GM23338 (cell line): ENCODE results near the gene ISLR2. TPM values are rescaled to one million over a fixed set of nuclear protein-coding genes. Genes with fewer than 3 reads are reported as not detected.
A peak's percentile ranks its signal among the peaks of the same experiment; 100 is the strongest.

ENCODE experiments used
- ATAC-seq: fragments of 200-7000 bp; cut with Tn5 transposase; 3 replicates; pipeline ENCODE4 v1.9.1; 2020
- DNase-seq: peaks from one replicate; pipeline ENCODE4 v3.0.0-alpha.2; 2015; ENCODE audit warnings: low spot score
- H2AFZ ChIP-seq: fragments of 200-600 bp; sonication (generic); 2 replicates; pipeline ENCODE4 v1.8.0; 2016; ENCODE audit warnings: antibody characterized with exemption, mild to moderate bottlenecking, moderate library complexity
- H3F3A ChIP-seq: fragments of 200-600 bp; sonication (generic); replicated peaks from 2 replicates; pipeline ENCODE4 v1.8.0; 2017; ENCODE audit warnings: antibody characterized with exemption, mixed run types, low read depth
- H3K27ac ChIP-seq: fragments of 200-600 bp; sonication (generic); 2 replicates; pipeline ENCODE4 v1.6.1; 2016; ENCODE audit warnings: low read depth
- H3K27me3 ChIP-seq: fragments of 200-600 bp; sonication (generic); 2 replicates; pipeline ENCODE4 v1.8.0; 2016; ENCODE audit warnings: mild to moderate bottlenecking, mixed run types, moderate library complexity; ENCODE audit not compliant: insufficient read depth
- H3K36me3 ChIP-seq: fragments of 200-600 bp; sonication (generic); 2 replicates; pipeline ENCODE4 v1.8.0; 2016; ENCODE audit warnings: mild to moderate bottlenecking; ENCODE audit not compliant: insufficient read depth
- H3K4me1 ChIP-seq: fragments of 200-600 bp; sonication (generic); 2 replicates; pipeline ENCODE4 v1.8.0; 2016; ENCODE audit warnings: mild to moderate bottlenecking, moderate library complexity; ENCODE audit not compliant: insufficient read depth
- H3K4me2 ChIP-seq: fragments of 200-600 bp; sonication (generic); 2 replicates; pipeline ENCODE4 v1.7.1; 2017; ENCODE audit warnings: mixed run types
- H3K4me3 ChIP-seq: fragments of 200-600 bp; sonication (generic); 2 replicates; pipeline ENCODE4 v1.6.1; 2016; ENCODE audit warnings: mixed run types
- H3K79me2 ChIP-seq: fragments of 200-600 bp; sonication (generic); replicated peaks from 2 replicates; pipeline ENCODE4 v1.8.0; 2017; ENCODE audit warnings: mild to moderate bottlenecking; ENCODE audit not compliant: insufficient read depth
- H3K9me2 ChIP-seq: fragments of 200-600 bp; sonication (generic); 2 replicates; pipeline ENCODE4 v1.8.0; 2017; ENCODE audit not compliant: insufficient read depth
- H4K20me1 ChIP-seq: fragments of 200-600 bp; sonication (generic); replicated peaks from 2 replicates; pipeline ENCODE4 v1.8.0; 2017; ENCODE audit warnings: mild to moderate bottlenecking; ENCODE audit not compliant: insufficient read depth
- H3K27ac Mint-ChIP-seq: 2 replicates; pipeline ENCODE4 v1.8.0; 2020; ENCODE audit warnings: inconsistent platforms, mild to moderate bottlenecking, moderate library complexity, mixed read lengths
- H3K27me3 Mint-ChIP-seq: 3 replicates; pipeline ENCODE4 v1.8.0; 2022; ENCODE audit warnings: low read depth, mild to moderate bottlenecking, moderate library complexity, mixed read lengths, inconsistent platforms; ENCODE audit not compliant: insufficient read depth, poor library complexity
- H3K36me3 Mint-ChIP-seq: 3 replicates; pipeline ENCODE4 v1.8.0; 2021; ENCODE audit warnings: low read depth, mild to moderate bottlenecking, inconsistent platforms, moderate library complexity, mixed read lengths
- H3K4me1 Mint-ChIP-seq: 3 replicates; pipeline ENCODE4 v1.8.0; 2020; ENCODE audit warnings: mild to moderate bottlenecking, inconsistent platforms, mixed read lengths
- H3K4me3 Mint-ChIP-seq: 3 replicates; pipeline ENCODE4 v1.8.0; 2021; ENCODE audit warnings: moderate library complexity, mild to moderate bottlenecking, inconsistent platforms, mixed read lengths
- H3K9me3 Mint-ChIP-seq: 3 replicates; pipeline ENCODE4 v1.8.0; 2020; ENCODE audit warnings: moderate library complexity, mild to moderate bottlenecking, inconsistent platforms, mixed read lengths
- CTCF ChIP-seq, 2 experiments: fragments of 200-600 bp in 1 of 2; sonication (generic) in 1 of 2; conservative IDR thresholded peaks; 2 replicates each; pipeline versions ENCODE4 v1.5.1 to v1.6.1; 2016 to 2017; ENCODE audit warnings: antibody characterized with exemption in 2 of 2, low read depth in 2 of 2, mild to moderate bottlenecking in 2 of 2, moderate library complexity in 1 of 2
- EZH2 ChIP-seq: fragments of 200-600 bp; sonication (generic); IDR thresholded peaks from one replicate; pipeline ENCODE4 v1.8.0; 2017; ENCODE audit warnings: antibody characterized with exemption, mild to moderate bottlenecking, low read depth; ENCODE audit not compliant: unreplicated experiment
- EZH2phosphoT487 ChIP-seq: fragments of 200-600 bp; sonication (generic); IDR thresholded peaks from one replicate; pipeline ENCODE4 v1.8.1; 2018; ENCODE audit warnings: antibody characterized with exemption; ENCODE audit not compliant: unreplicated experiment
- NANOG ChIP-seq: IDR thresholded peaks from 2 replicates; pipeline ENCODE4 v1.6.1; 2016; ENCODE audit warnings: antibody characterized with exemption, borderline replicate concordance
- ZNF462 ChIP-seq: fragments of 250-450 bp; sonication (Bioruptor Pico); IDR thresholded peaks from 2 replicates; pipeline ENCODE4 v1.5.0; 2020; ENCODE audit warnings: mild to moderate bottlenecking, moderate library complexity
- polyA plus RNA-seq: library from polyadenylated mRNA; unstranded; fragments of >200 nt; fragmentation: Nextera tagmentation; extraction: Ambion mirVana; gene quantifications from 2 replicates; pipeline ENCODE4 v1.2.1, GENCODE V29; 2016
- total RNA-seq: library from RNA; depleted of rRNA; stranded (reverse); fragments of >200 nt; shearing (Covaris generic); gene quantifications from 2 replicates; pipeline ENCODE4 v1.2.3, GENCODE V29; 2014
- TF ChIP-seq, protein P1 (sequence below): IDR thresholded peaks from one replicate; pipeline ENCODE4 v1.6.1; 2018; ENCODE audit warnings: antibody characterized with exemption; ENCODE audit not compliant: unreplicated experiment

The ISLR2 gene
- total and polyA plus RNA-seq, 2 experiments from 2014 or later: 0.13 to 0.21 TPM

DNA sequence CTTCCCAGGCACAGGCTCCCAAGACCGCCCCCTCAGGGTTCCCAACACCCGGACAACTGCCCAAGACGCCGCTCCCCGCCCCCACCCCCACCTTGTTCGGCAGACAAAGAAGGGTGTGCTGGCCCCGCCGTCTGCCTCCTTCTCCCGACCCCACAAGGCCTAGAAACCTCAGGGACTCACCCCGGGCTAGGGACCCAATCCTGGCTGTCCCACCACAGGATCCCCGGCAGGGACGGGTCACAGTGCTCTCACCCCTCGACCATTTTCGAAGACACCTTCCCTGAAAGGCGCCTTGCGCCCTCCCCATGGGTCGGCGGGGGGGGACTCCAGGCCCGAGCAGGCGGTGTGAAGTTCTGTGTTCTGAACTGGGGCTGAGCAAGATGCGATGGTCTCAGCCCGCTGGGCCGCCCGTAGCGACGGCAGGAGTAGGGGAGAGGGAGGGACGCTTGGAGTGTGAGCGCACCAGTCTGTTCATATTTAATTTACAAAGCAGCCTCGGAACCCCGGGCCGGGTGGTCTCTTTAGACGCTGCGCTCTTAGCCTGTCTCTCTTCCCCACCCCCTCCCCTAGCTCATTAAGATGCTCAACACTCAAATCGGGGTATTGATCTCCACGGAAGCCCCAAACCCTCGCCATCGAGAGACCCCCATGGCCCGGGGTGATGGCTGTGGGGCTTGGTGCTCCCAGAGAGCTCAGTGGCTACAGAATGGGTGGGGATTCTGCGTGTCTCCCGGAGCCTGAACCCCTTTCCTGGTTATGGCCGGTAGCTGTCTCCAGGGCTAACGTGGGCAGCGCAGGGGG lies 1.4 kb upstream of the ISLR2 start (continued):
- peak; percentile 74 for TF ChIP-seq EZH2phosphoT487
- TF ChIP-seq NANOG: no peak
- TF ChIP-seq CTCF (conservative IDR thresholded peaks at IDR 0.05; ENCODE audit: low read depth in 2 of 2): no peak
- TF ChIP-seq, protein P1, sequence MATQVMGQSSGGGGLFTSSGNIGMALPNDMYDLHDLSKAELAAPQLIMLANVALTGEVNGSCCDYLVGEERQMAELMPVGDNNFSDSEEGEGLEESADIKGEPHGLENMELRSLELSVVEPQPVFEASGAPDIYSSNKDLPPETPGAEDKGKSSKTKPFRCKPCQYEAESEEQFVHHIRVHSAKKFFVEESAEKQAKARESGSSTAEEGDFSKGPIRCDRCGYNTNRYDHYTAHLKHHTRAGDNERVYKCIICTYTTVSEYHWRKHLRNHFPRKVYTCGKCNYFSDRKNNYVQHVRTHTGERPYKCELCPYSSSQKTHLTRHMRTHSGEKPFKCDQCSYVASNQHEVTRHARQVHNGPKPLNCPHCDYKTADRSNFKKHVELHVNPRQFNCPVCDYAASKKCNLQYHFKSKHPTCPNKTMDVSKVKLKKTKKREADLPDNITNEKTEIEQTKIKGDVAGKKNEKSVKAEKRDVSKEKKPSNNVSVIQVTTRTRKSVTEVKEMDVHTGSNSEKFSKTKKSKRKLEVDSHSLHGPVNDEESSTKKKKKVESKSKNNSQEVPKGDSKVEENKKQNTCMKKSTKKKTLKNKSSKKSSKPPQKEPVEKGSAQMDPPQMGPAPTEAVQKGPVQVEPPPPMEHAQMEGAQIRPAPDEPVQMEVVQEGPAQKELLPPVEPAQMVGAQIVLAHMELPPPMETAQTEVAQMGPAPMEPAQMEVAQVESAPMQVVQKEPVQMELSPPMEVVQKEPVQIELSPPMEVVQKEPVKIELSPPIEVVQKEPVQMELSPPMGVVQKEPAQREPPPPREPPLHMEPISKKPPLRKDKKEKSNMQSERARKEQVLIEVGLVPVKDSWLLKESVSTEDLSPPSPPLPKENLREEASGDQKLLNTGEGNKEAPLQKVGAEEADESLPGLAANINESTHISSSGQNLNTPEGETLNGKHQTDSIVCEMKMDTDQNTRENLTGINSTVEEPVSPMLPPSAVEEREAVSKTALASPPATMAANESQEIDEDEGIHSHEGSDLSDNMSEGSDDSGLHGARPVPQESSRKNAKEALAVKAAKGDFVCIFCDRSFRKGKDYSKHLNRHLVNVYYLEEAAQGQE: no peak

DNA sequence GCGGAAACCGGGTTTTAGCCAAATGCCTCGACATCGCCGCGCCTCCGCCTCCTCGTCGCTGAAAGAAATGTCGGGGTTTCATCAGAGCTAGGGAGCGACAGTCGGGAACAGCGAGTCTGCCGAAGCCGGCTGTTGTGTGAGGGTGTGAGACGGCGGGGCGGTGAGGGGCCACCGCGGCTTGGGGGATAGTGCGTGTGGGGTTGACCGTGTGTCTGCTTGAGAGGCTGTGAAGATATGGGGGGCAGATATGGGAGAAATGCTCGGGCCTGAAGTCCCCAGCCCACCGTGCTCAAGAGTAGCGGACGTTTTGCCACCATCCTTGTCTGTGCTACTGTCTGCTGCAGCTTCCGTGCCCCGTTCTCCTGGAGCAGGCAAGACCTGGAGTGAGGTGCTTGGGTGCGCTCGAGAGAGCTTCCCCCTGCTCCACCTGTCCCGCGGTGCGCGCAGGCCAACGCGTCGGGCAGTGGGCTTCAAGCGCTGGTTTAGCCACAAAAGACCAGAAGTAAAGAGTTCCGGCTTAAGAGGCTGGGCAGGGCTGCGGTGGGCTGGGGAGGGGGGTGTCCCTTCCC lies 716 bp upstream of the ISLR2 start:
- peak overlapping the region; percentile 92 for H3K4me2 ChIP-seq

More for the DNA sequence above, 716 bp upstream of the ISLR2 start:
- peaks cover 47% of the 10 kb centered on the region for H3K4me1 Mint-ChIP-seq
- Histone ChIP-seq H3K79me2 (no peaks in the 10 kb centered on the region), H3K27ac (no peak overlapping the region), H2AFZ (peak overlapping the region; percentile 95), H3K36me3 (no peaks in the 10 kb centered on the region), H4K20me1 (no peaks in the 10 kb centered on the region), H3K27me3 (peaks cover 100% of the 10 kb centered on the region), H3K4me3 (peak overlapping the region; percentile 75), H3K9me2 (no peaks in the 10 kb centered on the region), H3K4me1 (peaks cover 45% of the 10 kb centered on the region), H3F3A (peaks cover 20% of the 10 kb centered on the region; the same call in 1 of the 2 replicates)
- TF ChIP-seq ZNF462 (CRISPR knock-in tag): no peak
- peak; percentile 93 for TF ChIP-seq EZH2
- peak; percentile 93 for TF ChIP-seq EZH2phosphoT487
- H3K27me3 Mint-ChIP-seq: peaks cover 89% of the 10 kb centered on the region
- ATAC-seq (peak; percentile 0), DNase-seq (peak; percentile 74)
- H3K27ac Mint-ChIP-seq: no peak overlapping the region
- peak overlapping the region; percentile 68 for H3K4me3 Mint-ChIP-seq
- peaks cover 6% of the 10 kb centered on the region; the same call in 1 of the 3 replicates for H3K9me3 Mint-ChIP-seq
- no peaks in the 10 kb centered on the region for H3K36me3 Mint-ChIP-seq
